IPS-15b (cell line): Measurements from ENCODE around the gene DUOXA1.
"Not testable (repeated sequence)": the region's sequence is repeated elsewhere in the genome, so short reads cannot be mapped to it uniquely, and the experiment has no call there.

Experiments used
- H3K27me3 ChIP-seq: one replicate; pipeline ENCODE4 v1.6.1; 2013; ENCODE audit warnings: low read length; ENCODE audit not compliant: control insufficient read depth, insufficient read depth
- H3K36me3 ChIP-seq: one replicate; pipeline ENCODE4 v1.6.1; 2013; ENCODE audit warnings: low read length; ENCODE audit not compliant: control insufficient read depth, insufficient read depth
- H3K4me1 ChIP-seq: one replicate; pipeline ENCODE4 v1.6.1; 2013; ENCODE audit warnings: mild to moderate bottlenecking, low read length; ENCODE audit not compliant: control insufficient read depth, insufficient read depth
- H3K4me3 ChIP-seq: one replicate; pipeline ENCODE4 v1.5.1; 2013; ENCODE audit warnings: low read depth, low read length
- H3K9ac ChIP-seq: one replicate; pipeline ENCODE4 v1.6.1; 2013; ENCODE audit warnings: low read depth, mild to moderate bottlenecking, low read length
- H3K9me3 ChIP-seq: one replicate; pipeline ENCODE4 v1.6.1; 2013; ENCODE audit warnings: mild to moderate bottlenecking, low read length; ENCODE audit not compliant: control insufficient read depth, insufficient read depth

Gene DUOXA1

GRCh38 chr15:45093013-45093412 is 36.7 kb downstream of the DUOXA1 start:
- no peak overlapping the region for H3K9ac ChIP-seq
- H3K9me3 ChIP-seq = no peaks in the 10 kb centered on the region
- no peaks in the 10 kb centered on the region for H3K36me3 ChIP-seq
- H3K4me1 ChIP-seq = no peaks in the 10 kb centered on the region
- H3K4me3 ChIP-seq = no peak overlapping the region
- no peaks in the 10 kb centered on the region for H3K27me3 ChIP-seq

GRCh38 chr15:45091576-45091975 is 38.1 kb downstream of the DUOXA1 start:
- no peak overlapping the region for H3K9ac ChIP-seq
- no peaks in the 10 kb centered on the region for H3K9me3 ChIP-seq
- H3K4me3 ChIP-seq = no peak overlapping the region
- H3K27me3 ChIP-seq = no peaks in the 10 kb centered on the region
- H3K36me3 ChIP-seq = no peaks in the 10 kb centered on the region
- H3K4me1 ChIP-seq = no peaks in the 10 kb centered on the region

GRCh38 chr15:45091161-45091560 is 38.5 kb downstream of the DUOXA1 start:
- H3K4me1 ChIP-seq = no peaks in the 10 kb centered on the region
- no peaks in the 10 kb centered on the region for H3K9me3 ChIP-seq
- H3K4me3 ChIP-seq = no peak overlapping the region
- no peak overlapping the region for H3K9ac ChIP-seq
- no peaks in the 10 kb centered on the region for H3K36me3 ChIP-seq
- H3K27me3 ChIP-seq = no peaks in the 10 kb centered on the region

GRCh38 chr15:45089712-45090373 is 39.8 kb downstream of the DUOXA1 start:
- Histone ChIP-seq H3K36me3 (no peaks in the 10 kb centered on the region), H3K4me3 (no peak overlapping the region), H3K9me3 (no peaks in the 10 kb centered on the region), H3K4me1 (no peaks in the 10 kb centered on the region), H3K9ac (no peak overlapping the region), H3K27me3 (no peaks in the 10 kb centered on the region)

GRCh38 chr15:45088801-45089711 is 40.6 kb downstream of the DUOXA1 start:
- Histone ChIP-seq H3K9me3 (no peaks in the 10 kb centered on the region), H3K36me3 (no peaks in the 10 kb centered on the region), H3K4me1 (no peaks in the 10 kb centered on the region), H3K27me3 (no peaks in the 10 kb centered on the region), H3K9ac (no peak overlapping the region), H3K4me3 (no peak overlapping the region)

- Histone ChIP-seq H3K9ac (no peak overlapping the region), H3K36me3 (no peaks in the 10 kb centered on the region), H3K4me3 (no peak overlapping the region), H3K4me1 (no peaks in the 10 kb centered on the region), H3K27me3 (no peaks in the 10 kb centered on the region), H3K9me3 (no peaks in the 10 kb centered on the region)
These were observed 42.2 kb downstream of the DUOXA1 start for GRCh38 chr15:45087513-45087912.

GRCh38 chr15:45084163-45084562 is 45.5 kb downstream of the DUOXA1 start:
- Histone ChIP-seq H3K4me3 (no peak overlapping the region), H3K27me3 (no peaks in the 10 kb centered on the region), H3K9me3 (no peaks in the 10 kb centered on the region), H3K4me1 (no peaks in the 10 kb centered on the region), H3K9ac (no peak overlapping the region), H3K36me3 (no peaks in the 10 kb centered on the region)

GRCh38 chr15:45083223-45083622 is 46.5 kb downstream of the DUOXA1 start:
- Histone ChIP-seq H3K4me1 (no peaks in the 10 kb centered on the region), H3K9me3 (no peaks in the 10 kb centered on the region), H3K9ac (no peak overlapping the region), H3K27me3 (no peaks in the 10 kb centered on the region), H3K36me3 (no peaks in the 10 kb centered on the region), H3K4me3 (no peak overlapping the region)

GRCh38 chr15:45082412-45082811 is 47.3 kb downstream of the DUOXA1 start:
- not testable (repeated sequence) for H3K27me3 ChIP-seq, H3K4me1 ChIP-seq, H3K36me3 ChIP-seq, H3K9me3 ChIP-seq, H3K4me3 ChIP-seq, H3K9ac ChIP-seq

- not testable (repeated sequence) for H3K9me3 ChIP-seq, H3K4me3 ChIP-seq, H3K27me3 ChIP-seq, H3K36me3 ChIP-seq, H3K4me1 ChIP-seq, H3K9ac ChIP-seq
These were observed 49.1 kb downstream of the DUOXA1 start for GRCh38 chr15:45080593-45080992.

GRCh38 chr15:45079628-45080246 is 49.9 kb downstream of the DUOXA1 start:
- H3K27me3 ChIP-seq, H3K9me3 ChIP-seq, H3K4me3 ChIP-seq, H3K4me1 ChIP-seq, H3K36me3 ChIP-seq, H3K9ac ChIP-seq: not testable (repeated sequence)

- not testable (repeated sequence) for H3K4me3 ChIP-seq, H3K27me3 ChIP-seq, H3K9me3 ChIP-seq, H3K4me1 ChIP-seq, H3K9ac ChIP-seq, H3K36me3 ChIP-seq
These were observed 50.5 kb downstream of the DUOXA1 start for GRCh38 chr15:45079201-45079600.
